HepG2 (cell line): Measurements from ENCODE around the gene ASTN2. TPM values are rescaled to one million over a fixed set of nuclear protein-coding genes. Genes with fewer than 3 reads are reported as not detected.

Source experiments
- CEBPG ChIP-seq: IDR thresholded peaks from 2 replicates; pipeline ENCODE4 v1.6.1; 2016
- E2F1 ChIP-seq: sonication (generic); formaldehyde crosslinking; IDR thresholded peaks from 2 replicates; pipeline ENCODE4 v1.5.0; 2020; ENCODE audit warnings: missing genetic modification reagents
- FOSL2 ChIP-seq: sonication (generic); formaldehyde crosslinking; IDR thresholded peaks from 2 replicates; pipeline ENCODE4 v1.4.0; 2020; ENCODE audit warnings: missing genetic modification reagents
- HNF1A ChIP-seq, 2 experiments: sonication (generic) in 1 of 2; formaldehyde crosslinking in 1 of 2; IDR thresholded peaks; 2 replicates each; pipeline versions ENCODE4 v1.4.0 to v1.6.1; 2016 to 2020; ENCODE audit warnings: borderline replicate concordance in 1 of 2, low read depth in 1 of 2, mild to moderate bottlenecking in 1 of 2, missing genetic modification reagents in 1 of 2
- HNF4A ChIP-seq: sonication (generic); formaldehyde crosslinking; IDR thresholded peaks from 2 replicates; pipeline ENCODE4 v1.4.0; 2020; ENCODE audit warnings: missing genetic modification reagents
- MATR3 ChIP-seq: sonication (generic); formaldehyde crosslinking; IDR thresholded peaks from 2 replicates; pipeline ENCODE4 v1.4.0; 2020; ENCODE audit warnings: missing genetic modification reagents
- ZBTB2 ChIP-seq: sonication (generic); formaldehyde crosslinking; IDR thresholded peaks from 2 replicates; pipeline ENCODE4 v1.8.0; 2022; ENCODE audit warnings: low read depth, missing genetic modification reagents
- ZFP36L1 ChIP-seq: sonication (generic); formaldehyde crosslinking; IDR thresholded peaks from 2 replicates; pipeline ENCODE4 v1.8.0; 2022; ENCODE audit warnings: mild to moderate bottlenecking, missing genetic modification reagents, moderate library complexity
- ZNF761 ChIP-seq: sonication (generic); formaldehyde crosslinking; conservative IDR thresholded peaks from 2 replicates; pipeline ENCODE4 v1.4.0; 2020; ENCODE audit warnings: mild to moderate bottlenecking, missing genetic modification reagents
- ZNF883 ChIP-seq: sonication (generic); formaldehyde crosslinking; IDR thresholded peaks from 2 replicates; pipeline ENCODE4 v1.5.1; 2020; ENCODE audit warnings: mild to moderate bottlenecking, missing genetic modification reagents; ENCODE audit errors: not compliant biosample characterization
- polyA plus RNA-seq, 8 experiments: library from polyadenylated mRNA; depleted of rRNA in 3 of 8; stranded (reverse) in 7 of 8; unstranded in 1 of 8; fragments of >200 nt; fragmentation: Illumina TruSeq in 4 of 8; extraction: Trizol in 4 of 8; gene quantifications; 2 replicates each; pipeline versions ENCODE4 v1.2.1 to v1.2.3, GENCODE V29; 2011 to 2016; ENCODE audit warnings: low read depth in 4 of 8, missing spikeins in 1 of 8, mixed read lengths in 1 of 8; ENCODE audit not compliant: insufficient read depth in 1 of 8
- total RNA-seq, 5 experiments: library from RNA; depleted of rRNA; stranded (reverse); fragments of >200 nt; fragmentation: Illumina TruSeq; extraction: Trizol; gene quantifications; 2 replicates each; pipeline ENCODE4 v1.2.3, GENCODE V29; 2016; ENCODE audit warnings: low read depth in 1 of 5
- TF ChIP-seq, protein P1 (sequence below): sonication (generic); formaldehyde crosslinking; IDR thresholded peaks from 2 replicates; pipeline ENCODE4 v1.9.0; 2021; ENCODE audit warnings: missing genetic modification reagents, borderline replicate concordance

ASTN2 gene
- total and polyA plus RNA-seq, 2 of the 13 experiments (the other 11 are each of a cell fraction or from before 2014, with no cell fraction given): 5.2 to 13.5 TPM

GRCh38 chr9:116749176-116749575, 665.7 kb downstream of the ASTN2 start (continued):
- TF ChIP-seq HNF1A (IDR thresholded peaks at IDR 0.05; ENCODE audit: low read depth) (no peak), HNF1A (CRISPR knock-in tag; IDR thresholded peaks at IDR 0.05; ENCODE audit: borderline replicate concordance) (no peak), ZNF761 (CRISPR knock-in tag) (no peak), HNF4A (CRISPR knock-in tag) (no peak), ZNF883 (CRISPR knock-in tag) (no peak), E2F1 (CRISPR knock-in tag) (no peak), FOSL2 (CRISPR knock-in tag) (no peak), CEBPG (CRISPR knock-in tag) (no peak), ZFP36L1 (CRISPR knock-in tag) (no peak), MATR3 (CRISPR knock-in tag) (no peak), ZBTB2 (CRISPR knock-in tag) (no peak)
- TF ChIP-seq, protein P1, sequence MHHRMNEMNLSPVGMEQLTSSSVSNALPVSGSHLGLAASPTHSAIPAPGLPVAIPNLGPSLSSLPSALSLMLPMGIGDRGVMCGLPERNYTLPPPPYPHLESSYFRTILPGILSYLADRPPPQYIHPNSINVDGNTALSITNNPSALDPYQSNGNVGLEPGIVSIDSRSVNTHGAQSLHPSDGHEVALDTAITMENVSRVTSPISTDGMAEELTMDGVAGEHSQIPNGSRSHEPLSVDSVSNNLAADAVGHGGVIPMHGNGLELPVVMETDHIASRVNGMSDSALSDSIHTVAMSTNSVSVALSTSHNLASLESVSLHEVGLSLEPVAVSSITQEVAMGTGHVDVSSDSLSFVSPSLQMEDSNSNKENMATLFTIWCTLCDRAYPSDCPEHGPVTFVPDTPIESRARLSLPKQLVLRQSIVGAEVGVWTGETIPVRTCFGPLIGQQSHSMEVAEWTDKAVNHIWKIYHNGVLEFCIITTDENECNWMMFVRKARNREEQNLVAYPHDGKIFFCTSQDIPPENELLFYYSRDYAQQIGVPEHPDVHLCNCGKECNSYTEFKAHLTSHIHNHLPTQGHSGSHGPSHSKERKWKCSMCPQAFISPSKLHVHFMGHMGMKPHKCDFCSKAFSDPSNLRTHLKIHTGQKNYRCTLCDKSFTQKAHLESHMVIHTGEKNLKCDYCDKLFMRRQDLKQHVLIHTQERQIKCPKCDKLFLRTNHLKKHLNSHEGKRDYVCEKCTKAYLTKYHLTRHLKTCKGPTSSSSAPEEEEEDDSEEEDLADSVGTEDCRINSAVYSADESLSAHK (CRISPR knock-in tag): no peak
